22Rv1 (cell line): ENCODE measurements around the gene DDI2.

ENCODE experiments used
- H3K27ac ChIP-seq: fragments of 450-650 bp; 2 replicates; pipeline ENCODE4 v1.5.1; 2017
- ZFX ChIP-seq: fragments of 450-650 bp; IDR thresholded peaks from 2 replicates; pipeline ENCODE4 v1.6.1; 2017; ENCODE audit warnings: antibody characterized with exemption, borderline replicate concordance
- TF ChIP-seq, protein P1 (sequence below): fragments of 450-650 bp; IDR thresholded peaks from 2 replicates; pipeline ENCODE4 v1.5.1; 2017; ENCODE audit warnings: mild to moderate bottlenecking

DDI2 gene

DNA sequence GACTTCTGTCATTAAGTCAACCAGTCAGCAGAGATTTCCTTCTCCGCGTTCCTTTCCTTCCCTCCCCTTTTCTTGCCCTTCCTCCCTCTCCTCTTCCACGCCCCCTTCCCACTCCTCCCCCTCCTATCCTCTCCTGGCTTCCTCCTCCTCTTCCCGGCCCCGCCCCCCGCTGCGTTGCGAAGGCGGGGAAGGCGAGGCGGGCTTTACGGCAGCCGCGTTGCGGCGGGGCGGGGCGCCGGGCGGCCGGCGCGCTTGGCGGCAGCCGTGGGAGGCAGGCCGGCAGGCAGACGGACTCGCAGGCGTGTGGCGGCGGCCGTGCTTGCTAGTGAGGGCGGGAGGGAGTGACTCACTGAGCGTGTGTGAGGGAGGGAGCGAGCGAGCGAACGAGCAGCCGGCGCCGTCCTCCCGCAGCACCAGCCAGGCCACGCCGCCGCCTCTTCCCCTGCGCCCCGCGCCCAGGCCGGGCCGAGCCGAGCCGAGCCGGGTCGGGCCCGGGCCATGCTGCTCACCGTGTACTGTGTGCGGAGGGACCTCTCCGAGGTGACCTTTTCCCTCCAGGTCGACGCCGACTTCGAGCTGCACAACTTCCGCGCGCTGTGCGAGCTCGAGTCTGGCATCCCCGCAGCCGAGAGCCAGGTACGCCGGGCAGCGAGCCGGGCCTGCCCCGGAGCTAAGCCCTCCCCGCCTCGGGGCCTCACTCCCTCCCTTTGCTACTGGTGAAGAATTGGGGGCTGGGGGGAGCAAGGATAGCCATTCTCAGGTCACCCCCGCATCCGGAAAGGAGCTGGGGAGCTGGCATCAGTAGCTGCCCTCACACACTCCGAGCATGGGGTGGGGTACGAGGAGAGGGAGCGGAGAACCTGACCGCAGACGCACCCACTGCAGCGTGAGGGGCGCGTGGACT is at the start of gene DDI2:
DDI2 (plus strand) TSS at position 286 of the 904 bp plus-strand sequence; CDS start at position 499, 213 bp downstream.
- peak within 1 kb of the TSS; percentile 94 for H3K27ac ChIP-seq
- TF ChIP-seq, protein P1, sequence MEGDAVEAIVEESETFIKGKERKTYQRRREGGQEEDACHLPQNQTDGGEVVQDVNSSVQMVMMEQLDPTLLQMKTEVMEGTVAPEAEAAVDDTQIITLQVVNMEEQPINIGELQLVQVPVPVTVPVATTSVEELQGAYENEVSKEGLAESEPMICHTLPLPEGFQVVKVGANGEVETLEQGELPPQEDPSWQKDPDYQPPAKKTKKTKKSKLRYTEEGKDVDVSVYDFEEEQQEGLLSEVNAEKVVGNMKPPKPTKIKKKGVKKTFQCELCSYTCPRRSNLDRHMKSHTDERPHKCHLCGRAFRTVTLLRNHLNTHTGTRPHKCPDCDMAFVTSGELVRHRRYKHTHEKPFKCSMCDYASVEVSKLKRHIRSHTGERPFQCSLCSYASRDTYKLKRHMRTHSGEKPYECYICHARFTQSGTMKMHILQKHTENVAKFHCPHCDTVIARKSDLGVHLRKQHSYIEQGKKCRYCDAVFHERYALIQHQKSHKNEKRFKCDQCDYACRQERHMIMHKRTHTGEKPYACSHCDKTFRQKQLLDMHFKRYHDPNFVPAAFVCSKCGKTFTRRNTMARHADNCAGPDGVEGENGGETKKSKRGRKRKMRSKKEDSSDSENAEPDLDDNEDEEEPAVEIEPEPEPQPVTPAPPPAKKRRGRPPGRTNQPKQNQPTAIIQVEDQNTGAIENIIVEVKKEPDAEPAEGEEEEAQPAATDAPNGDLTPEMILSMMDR = no peak
- TF ChIP-seq ZFX = no peak

GRCh38 chr1:15568387-15569073 is 48.7 kb upstream of the DDI2 start:
- no peak overlapping the region for H3K27ac ChIP-seq
- no peak for TF ChIP-seq ZFX
- TF ChIP-seq, protein P1 = no peak

- no peak overlapping the region for H3K27ac ChIP-seq
- TF ChIP-seq, protein P1 = no peak
- TF ChIP-seq ZFX = no peak
These were observed 46.4 kb upstream of the DDI2 start for GRCh38 chr1:15570861-15571260.

DNA sequence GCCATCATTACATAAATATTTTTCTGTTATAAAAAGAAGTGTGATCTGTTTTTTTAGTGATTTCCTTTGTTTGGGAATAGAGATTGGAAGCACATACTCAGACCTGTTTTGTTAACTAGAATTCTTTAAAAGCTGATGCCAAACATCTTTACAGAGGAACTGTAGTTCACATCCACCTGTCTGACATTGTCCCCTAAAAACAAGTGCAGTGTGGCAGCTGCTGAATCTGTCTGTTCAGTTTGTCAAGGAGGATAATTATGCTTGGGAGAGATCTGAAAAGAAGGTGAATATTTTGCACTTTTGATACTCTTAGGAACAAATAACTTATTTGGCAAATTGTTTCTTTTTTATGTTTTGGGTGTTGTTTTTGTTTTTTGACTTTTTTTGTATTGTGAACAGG is 46.0 kb upstream of the DDI2 start:
- TF ChIP-seq, protein P1 = no peak
- TF ChIP-seq ZFX = no peak
- H3K27ac ChIP-seq = no peak overlapping the region

GRCh38 chr1:15573477-15573876 is 43.8 kb upstream of the DDI2 start:
- H3K27ac ChIP-seq = no peak overlapping the region
- no peak for TF ChIP-seq ZFX
- TF ChIP-seq, protein P1 = no peak

DNA sequence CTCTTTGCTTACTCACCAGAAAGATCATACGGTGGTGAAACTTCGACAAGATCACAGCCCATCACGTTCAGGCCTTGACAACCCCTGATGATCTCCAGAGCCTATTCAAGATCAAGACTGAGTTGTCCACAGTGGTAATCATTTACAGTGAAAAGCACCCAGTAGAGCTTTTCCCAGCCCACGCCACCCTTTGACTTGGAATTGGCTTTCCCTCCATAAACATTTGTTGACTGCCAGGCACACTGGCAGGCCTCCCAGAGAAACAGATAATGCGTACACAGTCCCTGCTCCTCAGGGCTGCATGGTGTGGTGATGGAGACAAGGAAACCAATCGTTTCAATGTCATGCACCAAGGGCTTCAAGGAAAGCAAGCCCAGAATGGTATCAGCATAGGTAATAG is 42.5 kb upstream of the DDI2 start:
- TF ChIP-seq, protein P1 = no peak
- no peak for TF ChIP-seq ZFX
- H3K27ac ChIP-seq = 0 out of 2 replicates have a peak overlapping the region, but pooled peaks have one; percentile 22
